Activated CD8-positive, alpha-beta memory T cell treated with anti-CD3 and anti-CD28 coated beads, Interleukin-2, amount 50 U/mL, for 1 hour (primary cell): ENCODE data around the gene KIAA1549.
"Not testable (repeated sequence)": the region's sequence is repeated elsewhere in the genome, so short reads cannot be mapped to it uniquely, and the experiment has no call there.

Experiments
- DNase-seq: peaks from one replicate; pipeline ENCODE4 v3.0.0-alpha.2; 2020; ENCODE audit errors: extremely low read depth

KIAA1549 gene

DNA sequence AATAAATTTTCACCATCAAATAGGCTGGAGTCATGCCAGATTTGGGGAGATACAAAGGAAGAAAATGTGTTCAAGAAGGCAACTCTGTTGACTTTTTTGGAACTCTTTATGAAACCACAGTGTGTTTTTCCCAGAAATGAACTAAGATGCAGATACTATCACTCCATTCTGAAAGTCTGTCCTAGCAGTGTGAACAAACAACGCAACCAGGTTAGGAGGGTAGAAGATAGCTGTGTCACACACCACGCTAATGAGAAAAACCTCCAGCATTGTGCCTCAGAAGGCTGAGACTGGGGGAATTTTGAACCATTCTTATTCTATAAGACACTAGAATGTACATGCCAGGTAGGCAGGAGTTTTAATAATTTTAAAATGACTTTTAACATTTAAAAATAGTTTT, 167.2 kb downstream of the KIAA1549 start:
- no peak for DNase-seq

GRCh38 chr7:138811327-138811726, 169.9 kb downstream of the KIAA1549 start:
- DNase-seq = not testable (repeated sequence)

- no peak for DNase-seq
Measured at GRCh38 chr7:138809346-138809745, 171.8 kb downstream of the KIAA1549 start.

DNA sequence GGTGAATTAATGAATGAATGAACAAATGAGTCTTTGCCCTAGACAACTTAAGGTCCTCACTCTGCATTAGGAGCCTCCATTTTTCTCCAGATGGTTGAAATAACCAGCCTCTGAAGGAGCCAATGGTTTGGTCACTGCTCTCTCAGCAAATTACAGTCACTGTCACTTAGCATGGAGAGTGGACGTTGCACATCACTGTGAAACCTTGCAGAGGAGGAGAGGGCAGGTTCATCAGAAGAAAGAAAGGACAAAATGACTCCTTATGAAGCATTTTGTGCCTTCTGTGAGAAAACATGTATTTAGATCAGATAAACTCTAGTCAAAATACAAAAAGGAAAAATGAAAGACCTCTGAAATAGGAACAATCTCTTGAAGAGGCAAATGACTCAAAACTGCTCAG, 176.6 kb downstream of the KIAA1549 start:
- DNase-seq = no peak

GRCh38 chr7:138802706-138803105, 178.5 kb downstream of the KIAA1549 start:
- DNase-seq = no peak

GRCh38 chr7:138801256-138801655, 179.9 kb downstream of the KIAA1549 start:
- no peak for DNase-seq

DNA sequence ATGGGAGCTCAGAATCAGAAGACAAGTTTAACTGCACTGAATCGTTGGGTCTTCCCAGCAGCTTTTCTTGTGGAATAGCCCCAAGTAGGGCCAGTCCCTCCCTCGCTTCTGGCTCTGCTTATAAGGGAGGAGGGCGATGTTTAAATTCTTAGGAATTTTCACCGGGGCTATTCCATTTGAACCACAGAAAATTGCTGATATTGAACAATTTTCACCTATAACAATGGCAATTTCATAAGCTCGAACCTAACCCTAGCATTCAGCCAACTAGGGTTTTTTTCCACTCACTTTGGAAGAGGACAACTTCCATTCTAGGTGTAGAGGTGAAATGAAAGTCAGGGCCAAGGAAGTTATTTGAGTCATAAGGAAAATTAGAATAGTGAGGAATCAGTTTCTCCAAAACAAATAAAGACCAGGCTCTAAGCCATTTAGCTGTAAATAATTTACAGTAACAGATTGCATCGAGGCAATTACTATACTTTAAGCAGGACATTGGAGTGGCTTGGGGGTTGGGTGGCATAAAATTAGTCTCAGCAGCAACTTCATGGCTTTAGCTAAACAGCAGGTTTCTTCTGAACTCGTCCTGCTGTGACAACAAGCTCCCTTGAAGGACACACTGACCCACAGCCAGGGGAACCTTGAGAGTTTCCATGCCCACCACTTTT, 181.7 kb downstream of the KIAA1549 start:
- no peak for DNase-seq

GRCh38 chr7:138798836-138799235, 182.4 kb downstream of the KIAA1549 start:
- DNase-seq = no peak

- no peak for DNase-seq
Measured at GRCh38 chr7:138797715-138798320, 183.4 kb downstream of the KIAA1549 start, which contains the start of the genes ATP6V0A4 and TMEM213. TSS of gene ATP6V0A4 (minus strand) at chr7:138798196. CDS start at chr7:138771247, 26,949 bp downstream. TSS of gene TMEM213 (plus strand) at chr7:138797994. CDS start at chr7:138798105, 111 bp downstream.

- not testable (repeated sequence) for DNase-seq
Measured at GRCh38 chr7:138797046-138797445, 184.1 kb downstream of the KIAA1549 start.

- no peak for DNase-seq
Measured at GRCh38 chr7:138796038-138796615, 185.1 kb downstream of the KIAA1549 start.

DNA sequence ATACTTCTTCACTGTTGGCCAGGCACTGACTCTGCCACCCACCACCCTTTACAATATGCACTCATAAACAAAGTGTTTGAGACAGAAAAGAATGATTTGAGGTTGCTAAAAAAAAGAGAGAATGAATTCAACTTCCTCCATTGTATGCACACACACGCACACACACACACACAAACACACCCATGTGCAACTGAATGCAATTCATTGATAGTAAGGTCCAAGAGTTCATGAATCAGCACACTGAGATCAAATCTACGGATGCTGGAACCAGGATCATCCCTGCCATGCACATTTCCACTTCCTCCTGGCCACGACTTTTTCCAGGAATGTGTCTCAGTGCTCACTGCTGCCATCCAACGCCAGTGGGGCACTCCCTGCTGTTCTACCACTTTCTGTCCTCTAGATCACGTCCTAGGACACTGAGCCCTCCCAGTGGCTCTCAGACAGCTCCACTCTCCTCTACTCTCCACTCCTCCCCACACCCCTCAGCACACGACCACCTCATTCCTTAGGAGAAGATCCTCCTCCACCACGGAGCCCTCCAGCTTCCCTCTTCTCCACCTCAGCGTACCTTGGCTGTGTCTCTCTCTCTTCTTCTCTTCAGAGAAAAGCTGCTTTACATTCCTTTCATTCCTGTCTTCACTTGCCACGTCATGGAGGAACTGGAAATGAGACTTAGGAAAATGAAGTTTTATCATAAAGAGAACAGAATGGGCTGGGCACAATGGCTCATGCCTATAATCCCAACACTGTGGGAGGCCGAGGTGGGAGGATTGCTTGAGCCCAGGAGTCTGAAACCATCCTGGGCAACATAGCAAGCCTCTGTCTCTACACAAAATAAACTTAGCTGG, 195.4 kb downstream of the KIAA1549 start:
- DNase-seq = no peak

- DNase-seq = no peak
Measured at GRCh38 chr7:138784692-138785091, 196.5 kb downstream of the KIAA1549 start.
